ENCODE results near the gene EPYC.

The EPYC gene

DNA sequence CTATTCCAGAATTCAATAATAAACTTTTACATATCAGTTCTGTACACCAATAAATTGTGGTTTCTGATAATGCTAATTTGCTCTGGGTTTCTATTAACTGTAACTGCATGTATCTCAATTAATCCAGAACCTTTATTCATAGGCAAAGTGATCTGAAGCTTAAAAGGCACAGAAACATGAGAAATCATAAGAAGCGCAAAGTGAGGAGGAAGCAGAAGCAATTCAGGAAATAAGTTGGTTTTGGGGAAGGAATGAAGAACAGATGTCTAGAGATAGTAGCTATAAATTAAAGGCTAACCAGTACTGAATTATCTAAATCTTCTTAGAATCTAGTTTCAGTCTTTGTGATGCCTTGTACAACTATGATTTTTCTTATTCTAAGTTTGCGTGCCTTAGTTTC is 28.5 kb upstream of the EPYC start:
- Histone ChIP-seq H3K27ac (ENCODE audit: extremely low read depth, low read depth, low read length) (no peak overlapping the region), H3K9me3 (ENCODE audit: control insufficient read depth, insufficient read depth, low read depth, low read length) (no peaks in the 10 kb centered on the region), H3K4me1 (ENCODE audit: control insufficient read depth, insufficient read depth, low read length) (no peaks in the 10 kb centered on the region), H3K4me3 (ENCODE audit: low read depth, low read length) (no peak overlapping the region), H3K36me3 (ENCODE audit: control insufficient read depth in 2 of 2, insufficient read depth in 1 of 2, low read length in 2 of 2) (no peaks in the 10 kb centered on the region)
- TF ChIP-seq ZEB2 (tag by site-specific recombination; IDR thresholded peaks at IDR 0.05), result no peak
- no peak for TF ChIP-seq MYNN (tag by site-specific recombination; IDR thresholded peaks at IDR 0.05; ENCODE audit: borderline replicate concordance)
- POLR2A ChIA-PET, result no interaction called here
- CTCF ChIA-PET, result no interaction called here

DNA sequence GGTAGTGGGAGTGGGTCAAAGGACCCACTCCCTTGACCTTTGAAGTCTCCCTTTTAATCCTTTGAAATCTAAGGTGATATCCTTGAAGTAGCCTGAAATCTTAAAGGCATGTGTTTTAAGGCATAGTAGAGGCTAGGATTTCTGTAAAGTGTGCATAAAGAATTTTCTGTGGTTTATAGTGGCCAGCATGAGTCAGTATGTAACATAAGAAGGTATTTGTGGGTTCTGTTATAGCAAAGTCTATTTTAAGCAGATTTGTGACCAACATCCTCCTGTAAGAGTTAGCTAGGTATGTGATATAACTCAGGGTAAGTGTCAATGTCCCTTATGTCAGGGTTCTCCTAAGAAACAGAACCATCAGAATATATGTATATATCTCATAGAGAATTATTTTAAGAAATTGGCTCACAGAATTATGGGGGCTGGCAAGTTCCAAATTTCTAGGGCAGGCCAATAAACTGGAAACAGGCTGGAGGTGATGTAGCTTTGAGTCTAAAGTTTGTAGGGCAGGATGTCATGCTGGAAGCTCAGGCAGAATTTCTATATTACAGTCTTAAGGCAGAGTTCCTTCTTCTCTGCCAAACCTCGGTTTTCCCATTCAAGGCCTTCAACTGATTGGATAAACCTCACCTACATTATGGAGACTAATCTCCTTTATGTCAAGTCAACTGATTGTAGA is 18.7 kb upstream of the EPYC start:
- H3K27ac ChIP-seq (ENCODE audit: extremely low read depth, low read depth, low read length), result no peak overlapping the region
- TF ChIP-seq ZNF600 (tag by site-specific recombination; IDR thresholded peaks at IDR 0.05), result no peak
- no peak for TF ChIP-seq GFI1B (tag by site-specific recombination; IDR thresholded peaks at IDR 0.05)
- TF ChIP-seq ZNF112 (tag by site-specific recombination; IDR thresholded peaks at IDR 0.05), result no peak
- H3K36me3 ChIP-seq (ENCODE audit: control insufficient read depth in 2 of 2, insufficient read depth in 1 of 2, low read length in 2 of 2), result no peaks in the 10 kb centered on the region
- H3K9me3 ChIP-seq (ENCODE audit: control insufficient read depth, insufficient read depth, low read depth, low read length), result no peaks in the 10 kb centered on the region
- no peak overlapping the region for H3K4me3 ChIP-seq (ENCODE audit: low read depth, low read length)
- no peaks in the 10 kb centered on the region for H3K4me1 ChIP-seq (ENCODE audit: control insufficient read depth, insufficient read depth, low read length)
- POLR2A ChIA-PET, result no interaction called here
- CTCF ChIA-PET, result interaction anchor here (1.2 kb wide), 1 partner anchor 85 kb away, joined by 3 read pairs; no protein-coding TSS in a partner anchor

DNA sequence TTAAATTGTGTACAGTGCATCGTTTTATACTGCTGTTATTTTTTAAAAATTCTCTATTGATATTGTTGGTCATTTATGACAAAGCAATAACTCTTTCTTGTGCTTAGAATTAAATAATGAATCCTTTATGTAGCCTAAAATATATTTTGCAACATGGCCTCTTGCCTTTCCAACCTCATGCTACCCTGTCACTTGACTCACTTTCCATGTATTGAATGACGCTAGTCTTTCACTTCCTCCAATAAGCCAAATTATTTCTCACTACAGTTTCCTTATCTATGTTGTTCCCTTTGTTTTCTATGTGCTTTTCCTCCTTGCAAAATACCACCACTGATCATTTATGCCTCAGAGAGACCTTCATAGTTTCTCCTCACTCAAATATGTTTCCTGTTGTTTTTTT is 16.3 kb upstream of the EPYC start:
- ChIA-PET CTCF (interaction anchor here (0.6 to 0.7 kb wide), 2 partner anchors 24 to 88 kb away, joined by 3 to 5 read pairs; no protein-coding TSS in a partner anchor), POLR2A (no interaction called here)
- Histone ChIP-seq H3K36me3 (ENCODE audit: control insufficient read depth in 2 of 2, insufficient read depth in 1 of 2, low read length in 2 of 2) (no peaks in the 10 kb centered on the region), H3K9me3 (ENCODE audit: control insufficient read depth, insufficient read depth, low read depth, low read length) (no peaks in the 10 kb centered on the region), H3K4me1 (ENCODE audit: control insufficient read depth, insufficient read depth, low read length) (no peaks in the 10 kb centered on the region), H3K27ac (ENCODE audit: extremely low read depth, low read depth, low read length) (no peak overlapping the region), H3K4me3 (ENCODE audit: low read depth, low read length) (no peak overlapping the region)
- TF ChIP-seq, protein P1, sequence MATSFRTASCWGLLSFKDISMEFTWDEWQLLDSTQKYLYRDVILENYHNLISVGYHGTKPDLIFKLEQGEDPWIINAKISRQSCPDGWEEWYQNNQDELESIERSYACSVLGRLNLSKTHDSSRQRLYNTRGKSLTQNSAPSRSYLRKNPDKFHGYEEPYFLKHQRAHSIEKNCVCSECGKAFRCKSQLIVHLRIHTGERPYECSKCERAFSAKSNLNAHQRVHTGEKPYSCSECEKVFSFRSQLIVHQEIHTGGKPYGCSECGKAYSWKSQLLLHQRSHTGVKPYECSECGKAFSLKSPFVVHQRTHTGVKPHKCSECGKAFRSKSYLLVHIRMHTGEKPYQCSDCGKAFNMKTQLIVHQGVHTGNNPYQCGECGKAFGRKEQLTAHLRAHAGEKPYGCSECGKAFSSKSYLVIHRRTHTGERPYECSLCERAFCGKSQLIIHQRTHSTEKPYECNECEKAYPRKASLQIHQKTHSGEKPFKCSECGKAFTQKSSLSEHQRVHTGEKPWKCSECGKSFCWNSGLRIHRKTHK (tag by site-specific recombination; IDR thresholded peaks at IDR 0.05), result no peak
- TF ChIP-seq, protein P2, sequence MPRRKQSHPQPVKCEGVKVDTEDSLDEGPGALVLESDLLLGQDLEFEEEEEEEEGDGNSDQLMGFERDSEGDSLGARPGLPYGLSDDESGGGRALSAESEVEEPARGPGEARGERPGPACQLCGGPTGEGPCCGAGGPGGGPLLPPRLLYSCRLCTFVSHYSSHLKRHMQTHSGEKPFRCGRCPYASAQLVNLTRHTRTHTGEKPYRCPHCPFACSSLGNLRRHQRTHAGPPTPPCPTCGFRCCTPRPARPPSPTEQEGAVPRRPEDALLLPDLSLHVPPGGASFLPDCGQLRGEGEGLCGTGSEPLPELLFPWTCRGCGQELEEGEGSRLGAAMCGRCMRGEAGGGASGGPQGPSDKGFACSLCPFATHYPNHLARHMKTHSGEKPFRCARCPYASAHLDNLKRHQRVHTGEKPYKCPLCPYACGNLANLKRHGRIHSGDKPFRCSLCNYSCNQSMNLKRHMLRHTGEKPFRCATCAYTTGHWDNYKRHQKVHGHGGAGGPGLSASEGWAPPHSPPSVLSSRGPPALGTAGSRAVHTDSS (tag by site-specific recombination; IDR thresholded peaks at IDR 0.05), result no peak
- TF ChIP-seq ZNF768 (tag by site-specific recombination; IDR thresholded peaks at IDR 0.05) (no peak), SCRT2 (tag by site-specific recombination; IDR thresholded peaks at IDR 0.05) (no peak), ZXDB (tag by site-specific recombination; IDR thresholded peaks at IDR 0.05) (no peak), ZNF394 (tag by site-specific recombination; IDR thresholded peaks at IDR 0.05; ENCODE audit: borderline replicate concordance) (no peak), ZNF707 (tag by site-specific recombination; IDR thresholded peaks at IDR 0.05) (no peak), ZNF610 (tag by site-specific recombination; IDR thresholded peaks at IDR 0.05; ENCODE audit: borderline replicate concordance) (no peak)
- TF ChIP-seq, protein P3, sequence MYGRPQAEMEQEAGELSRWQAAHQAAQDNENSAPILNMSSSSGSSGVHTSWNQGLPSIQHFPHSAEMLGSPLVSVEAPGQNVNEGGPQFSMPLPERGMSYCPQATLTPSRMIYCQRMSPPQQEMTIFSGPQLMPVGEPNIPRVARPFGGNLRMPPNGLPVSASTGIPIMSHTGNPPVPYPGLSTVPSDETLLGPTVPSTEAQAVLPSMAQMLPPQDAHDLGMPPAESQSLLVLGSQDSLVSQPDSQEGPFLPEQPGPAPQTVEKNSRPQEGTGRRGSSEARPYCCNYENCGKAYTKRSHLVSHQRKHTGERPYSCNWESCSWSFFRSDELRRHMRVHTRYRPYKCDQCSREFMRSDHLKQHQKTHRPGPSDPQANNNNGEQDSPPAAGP (tag by site-specific recombination; IDR thresholded peaks at IDR 0.05), result no peak
- TF ChIP-seq, protein P4, sequence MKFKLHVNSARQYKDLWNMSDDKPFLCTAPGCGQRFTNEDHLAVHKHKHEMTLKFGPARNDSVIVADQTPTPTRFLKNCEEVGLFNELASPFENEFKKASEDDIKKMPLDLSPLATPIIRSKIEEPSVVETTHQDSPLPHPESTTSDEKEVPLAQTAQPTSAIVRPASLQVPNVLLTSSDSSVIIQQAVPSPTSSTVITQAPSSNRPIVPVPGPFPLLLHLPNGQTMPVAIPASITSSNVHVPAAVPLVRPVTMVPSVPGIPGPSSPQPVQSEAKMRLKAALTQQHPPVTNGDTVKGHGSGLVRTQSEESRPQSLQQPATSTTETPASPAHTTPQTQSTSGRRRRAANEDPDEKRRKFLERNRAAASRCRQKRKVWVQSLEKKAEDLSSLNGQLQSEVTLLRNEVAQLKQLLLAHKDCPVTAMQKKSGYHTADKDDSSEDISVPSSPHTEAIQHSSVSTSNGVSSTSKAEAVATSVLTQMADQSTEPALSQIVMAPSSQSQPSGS (tag by site-specific recombination; IDR thresholded peaks at IDR 0.05; ENCODE audit: low read depth), result no peak

Data from HEK293 (cell line).